IPS-20b (cell line): ENCODE measurements around the gene UST.
"Not testable (repeated sequence)": the region's sequence is repeated elsewhere in the genome, so short reads cannot be mapped to it uniquely, and the experiment has no call there.

ENCODE experiments used
- H3K27ac ChIP-seq: one replicate; pipeline ENCODE4 v1.5.1; 2013; ENCODE audit warnings: low read length
- H3K27me3 ChIP-seq: 2 replicates; pipeline ENCODE4 v1.6.1; 2013; ENCODE audit warnings: mild to moderate bottlenecking, low read length, inconsistent platforms; ENCODE audit not compliant: insufficient read depth
- H3K36me3 ChIP-seq: 2 replicates; pipeline ENCODE4 v1.6.1; 2013; ENCODE audit warnings: low read depth, mild to moderate bottlenecking, inconsistent platforms, low read length, moderate library complexity; ENCODE audit not compliant: insufficient read depth
- H3K4me1 ChIP-seq: 2 replicates; pipeline ENCODE4 v1.6.1; 2013; ENCODE audit warnings: mild to moderate bottlenecking, control low read depth, inconsistent platforms, low read length, moderate library complexity; ENCODE audit not compliant: insufficient read depth
- H3K4me3 ChIP-seq: 2 replicates; pipeline ENCODE4 v1.5.1; 2013; ENCODE audit warnings: mild to moderate bottlenecking, low read length, inconsistent platforms
- H3K9ac ChIP-seq: 2 replicates; pipeline ENCODE4 v1.6.1; 2013; ENCODE audit warnings: low read depth, mild to moderate bottlenecking, inconsistent platforms, low read length, moderate library complexity
- H3K9me3 ChIP-seq: 2 replicates; pipeline ENCODE4 v1.6.1; 2013; ENCODE audit warnings: mild to moderate bottlenecking, low read depth, low read length, inconsistent platforms; ENCODE audit not compliant: insufficient read depth

The UST gene

DNA sequence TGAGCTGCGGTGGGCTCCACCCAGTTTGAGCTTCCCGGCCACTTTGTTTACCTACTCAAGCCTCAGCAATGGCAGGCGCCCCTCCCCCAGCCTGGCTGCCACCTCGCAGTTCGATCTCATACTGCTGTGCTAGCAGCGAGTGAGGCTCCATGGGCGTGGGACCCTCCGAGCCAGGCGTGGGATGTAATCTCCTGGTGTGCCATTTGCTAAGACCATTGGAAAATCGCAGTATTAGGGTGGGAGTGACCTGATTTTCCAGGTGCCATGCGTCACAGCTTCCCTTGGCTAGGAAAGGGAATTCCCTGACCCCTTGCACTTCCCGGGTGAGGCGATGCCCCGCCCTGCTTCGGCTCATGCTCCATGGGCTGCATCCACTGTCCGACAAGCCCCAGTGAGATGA is 117.3 kb downstream of the UST start:
- Histone ChIP-seq H3K4me3 (peak overlapping the region; percentile 51; the same call in 1 of the 2 replicates), H3K4me1 (peaks cover 25% of the 10 kb centered on the region)
- not testable (repeated sequence) for H3K36me3 ChIP-seq, H3K9me3 ChIP-seq, H3K27me3 ChIP-seq, H3K9ac ChIP-seq, H3K27ac ChIP-seq

DNA sequence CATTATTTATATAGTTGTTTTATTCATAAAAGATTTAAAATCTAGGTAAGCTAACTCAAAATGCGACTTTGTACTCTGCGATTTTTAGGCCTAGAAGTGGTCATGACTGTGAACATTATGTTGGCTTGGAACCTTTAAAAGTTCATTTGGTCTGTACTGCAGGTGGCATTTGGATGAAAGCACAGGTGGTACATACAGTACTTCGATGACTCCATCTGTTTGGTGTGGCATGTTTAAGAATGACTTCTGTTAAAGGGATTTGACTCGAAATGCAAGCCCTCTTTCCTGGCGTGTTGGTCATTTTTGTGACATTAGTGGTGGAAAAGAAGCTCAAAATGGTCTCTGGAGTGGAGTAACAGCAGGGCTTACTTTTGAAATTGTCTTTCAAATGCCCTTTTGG is 118.1 kb downstream of the UST start:
- Histone ChIP-seq H3K9me3 (no peaks in the 10 kb centered on the region), H3K4me3 (no peak overlapping the region), H3K27me3 (no peaks in the 10 kb centered on the region), H3K4me1 (peaks cover 25% of the 10 kb centered on the region), H3K36me3 (no peaks in the 10 kb centered on the region), H3K9ac (no peak overlapping the region), H3K27ac (no peak overlapping the region)

DNA sequence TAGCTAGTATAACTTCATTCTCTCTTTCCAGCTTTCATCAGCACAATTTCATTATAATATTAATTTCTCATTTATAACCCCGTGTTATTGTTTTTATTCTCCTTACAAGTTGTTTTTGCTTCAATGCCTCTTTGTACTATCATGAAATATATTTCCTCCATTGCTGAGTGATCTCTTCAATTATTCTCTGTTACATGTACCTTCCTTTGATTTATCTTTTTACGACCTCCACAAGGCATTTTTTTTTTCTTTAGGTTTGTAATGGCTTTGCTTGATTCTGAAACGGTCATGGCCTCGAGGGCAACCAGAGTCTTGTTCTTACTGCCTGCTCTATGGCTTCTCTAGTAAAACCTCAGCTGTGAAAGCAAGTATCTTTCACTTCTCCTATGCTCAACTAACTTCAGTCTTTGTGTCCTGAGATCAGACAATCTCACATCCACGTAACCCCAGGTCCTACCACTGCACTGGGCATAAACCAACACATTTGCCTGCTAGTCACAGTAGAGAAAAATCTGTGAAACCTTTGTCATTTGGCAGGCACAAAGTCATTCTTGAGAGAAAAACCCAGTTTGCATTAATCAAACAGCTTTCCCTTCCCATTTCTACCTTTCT is 119.9 kb downstream of the UST start:
- Histone ChIP-seq H3K27ac (no peak overlapping the region), H3K36me3 (no peaks in the 10 kb centered on the region), H3K27me3 (no peaks in the 10 kb centered on the region), H3K9ac (no peak overlapping the region), H3K4me1 (peaks cover 25% of the 10 kb centered on the region), H3K9me3 (no peaks in the 10 kb centered on the region), H3K4me3 (no peak overlapping the region)

GRCh38 chr6:148867862-148868261 is 121.0 kb downstream of the UST start:
- H3K4me3 ChIP-seq: no peak overlapping the region
- no peak overlapping the region for H3K9ac ChIP-seq
- no peaks in the 10 kb centered on the region for H3K27me3 ChIP-seq
- peaks cover 25% of the 10 kb centered on the region for H3K4me1 ChIP-seq
- H3K9me3 ChIP-seq: no peaks in the 10 kb centered on the region
- H3K36me3 ChIP-seq: no peaks in the 10 kb centered on the region
- H3K27ac ChIP-seq: no peak overlapping the region

DNA sequence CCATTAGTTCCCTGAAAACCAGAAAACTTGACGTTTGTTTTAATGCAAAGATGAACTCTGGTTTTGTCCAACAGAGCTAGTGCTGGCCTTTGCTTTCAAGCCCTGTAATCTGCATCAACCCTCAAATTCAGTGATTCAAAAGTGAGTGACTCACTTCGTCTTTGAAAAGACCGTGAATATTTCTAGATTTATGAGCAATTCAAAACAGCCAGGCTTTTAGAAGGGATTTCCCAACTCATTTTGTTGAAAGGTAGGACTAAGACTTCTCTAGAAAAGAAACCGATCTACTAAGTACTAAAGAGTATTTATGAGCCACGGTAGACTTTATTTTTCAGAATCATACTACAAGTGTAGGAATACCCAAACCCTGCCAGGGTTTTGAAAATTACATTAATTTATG is 121.5 kb downstream of the UST start:
- no peak overlapping the region for H3K4me3 ChIP-seq
- H3K4me1 ChIP-seq: peaks cover 25% of the 10 kb centered on the region
- no peaks in the 10 kb centered on the region for H3K9me3 ChIP-seq
- H3K9ac ChIP-seq: no peak overlapping the region
- H3K27ac ChIP-seq: no peak overlapping the region
- no peaks in the 10 kb centered on the region for H3K36me3 ChIP-seq
- H3K27me3 ChIP-seq: no peaks in the 10 kb centered on the region

GRCh38 chr6:148868901-148869300 is 122.1 kb downstream of the UST start:
- H3K4me3 ChIP-seq: no peak overlapping the region
- H3K27ac ChIP-seq: no peak overlapping the region
- peaks cover 28% of the 10 kb centered on the region for H3K4me1 ChIP-seq
- no peak overlapping the region for H3K9ac ChIP-seq
- H3K27me3 ChIP-seq: no peaks in the 10 kb centered on the region
- no peaks in the 10 kb centered on the region for H3K9me3 ChIP-seq
- H3K36me3 ChIP-seq: no peaks in the 10 kb centered on the region

- Histone ChIP-seq H3K27me3 (no peaks in the 10 kb centered on the region), H3K36me3 (no peaks in the 10 kb centered on the region), H3K4me3 (no peak overlapping the region), H3K27ac (no peak overlapping the region), H3K9me3 (no peaks in the 10 kb centered on the region), H3K9ac (no peak overlapping the region), H3K4me1 (peaks cover 29% of the 10 kb centered on the region)
Measured at GRCh38 chr6:148869585-148869984, 122.8 kb downstream of the UST start.

GRCh38 chr6:148873154-148873553 is 126.3 kb downstream of the UST start:
- Histone ChIP-seq H3K9ac (no peak overlapping the region), H3K27me3 (no peaks in the 10 kb centered on the region), H3K27ac (no peak overlapping the region)

GRCh38 chr6:148873868-148874267 is 127.0 kb downstream of the UST start:
- no peaks in the 10 kb centered on the region for H3K9me3 ChIP-seq
- H3K4me3 ChIP-seq: no peak overlapping the region
- peaks cover 7% of the 10 kb centered on the region; the same call in 1 of the 2 replicates for H3K4me1 ChIP-seq
- H3K27ac ChIP-seq: no peak overlapping the region
- no peaks in the 10 kb centered on the region for H3K36me3 ChIP-seq
- no peaks in the 10 kb centered on the region for H3K27me3 ChIP-seq
- no peak overlapping the region for H3K9ac ChIP-seq

More at GRCh38 chr6:148873154-148873553, 126.3 kb downstream of the UST start:
- Histone ChIP-seq H3K4me3 (no peak overlapping the region), H3K4me1 (peaks cover 14% of the 10 kb centered on the region; the same call in 1 of the 2 replicates), H3K9me3 (no peaks in the 10 kb centered on the region), H3K36me3 (no peaks in the 10 kb centered on the region)

DNA sequence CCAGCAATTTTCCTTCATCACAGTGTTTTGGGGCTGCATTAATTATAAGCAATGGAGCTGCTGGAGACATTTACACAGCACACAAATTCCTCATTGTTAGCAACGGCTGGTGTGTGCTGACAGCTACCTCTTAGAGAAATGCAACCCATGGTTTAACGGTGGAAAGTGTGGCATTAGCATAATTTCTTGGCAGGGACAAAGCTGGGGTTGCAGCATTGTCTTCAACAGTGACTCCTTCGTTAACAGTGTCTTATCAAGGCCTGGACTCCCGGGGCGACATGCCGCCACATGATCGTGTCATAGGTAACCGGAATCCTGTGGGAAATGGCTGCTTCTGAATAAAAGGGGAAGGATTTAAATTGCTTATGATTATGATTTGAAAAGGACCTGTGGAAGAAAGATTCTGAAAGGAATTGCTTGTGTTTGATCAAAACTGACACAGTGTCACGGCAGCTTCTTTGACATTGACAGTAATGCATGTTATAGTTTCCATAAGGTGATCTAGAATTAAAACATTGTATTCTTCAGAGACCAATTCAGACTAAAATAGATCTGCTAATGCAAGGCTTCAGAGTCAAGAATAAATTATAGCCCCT is 128.0 kb downstream of the UST start:
- no peak overlapping the region for H3K4me3 ChIP-seq
- no peaks in the 10 kb centered on the region for H3K36me3 ChIP-seq
- no peaks in the 10 kb centered on the region for H3K27me3 ChIP-seq
- no peak overlapping the region for H3K27ac ChIP-seq
- H3K9ac ChIP-seq: no peak overlapping the region
- H3K9me3 ChIP-seq: no peaks in the 10 kb centered on the region
- peaks cover 7% of the 10 kb centered on the region; the same call in 1 of the 2 replicates for H3K4me1 ChIP-seq

DNA sequence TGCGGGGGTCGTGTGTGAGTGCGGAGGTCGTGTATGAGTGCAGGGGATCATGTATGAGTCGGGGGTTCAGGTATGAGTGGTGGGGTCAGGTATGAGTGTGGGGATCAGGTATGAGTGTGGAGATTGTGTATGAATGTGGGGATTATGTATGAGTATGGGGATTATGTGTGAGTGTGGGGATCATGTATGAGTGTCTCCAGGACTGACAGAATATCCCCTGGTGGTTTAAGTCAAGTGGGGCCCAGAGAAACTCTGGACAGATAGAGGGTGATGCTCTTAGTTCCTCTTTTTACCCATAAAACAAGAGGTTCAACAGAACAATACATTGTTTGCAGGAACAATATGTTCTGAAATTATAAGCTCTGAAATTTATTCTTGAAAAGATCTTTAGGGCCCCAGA is 131.9 kb downstream of the UST start:
- Histone ChIP-seq H3K27me3 (no peaks in the 10 kb centered on the region), H3K9me3 (no peaks in the 10 kb centered on the region), H3K36me3 (no peaks in the 10 kb centered on the region)

DNA sequence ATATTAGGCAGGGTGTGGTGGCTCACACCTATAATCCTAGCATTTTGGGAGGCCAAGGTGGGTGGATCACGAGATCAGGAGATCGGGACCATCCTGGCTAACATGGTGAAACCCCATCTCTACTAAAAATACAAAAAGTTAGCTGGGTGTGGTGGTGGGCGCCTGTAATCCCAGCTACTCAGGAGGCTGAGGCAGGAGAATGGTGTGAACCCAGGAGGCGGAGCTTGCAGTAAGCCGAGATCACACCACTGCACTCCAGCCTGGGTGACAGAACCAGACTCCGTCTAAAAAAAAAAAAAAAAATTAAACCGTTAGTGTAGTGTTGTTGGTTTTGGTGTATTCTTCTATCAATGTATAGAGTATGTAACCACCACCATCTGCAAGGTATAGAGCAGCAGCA is 133.9 kb downstream of the UST start:
- not testable (repeated sequence) for H3K36me3 ChIP-seq, H3K9me3 ChIP-seq, H3K27me3 ChIP-seq, H3K27ac ChIP-seq, H3K9ac ChIP-seq, H3K4me3 ChIP-seq
- H3K4me1 ChIP-seq: peaks cover 15% of the 10 kb centered on the region; the same call in 1 of the 2 replicates

More for the DNA sequence above, 131.9 kb downstream of the UST start:
- no peak overlapping the region for H3K27ac ChIP-seq
- peaks cover 14% of the 10 kb centered on the region; the same call in 1 of the 2 replicates for H3K4me1 ChIP-seq
- no peak overlapping the region for H3K9ac ChIP-seq
- H3K4me3 ChIP-seq: no peak overlapping the region
